Neural cell (in vitro differentiated cells): ENCODE measurements around the gene PDE2A. TPM values are rescaled to one million over a fixed set of nuclear protein-coding genes. Genes with fewer than 3 reads are reported as not detected.

ENCODE experiments used
- H2AFZ ChIP-seq: fragments of 200-600, 300-800 bp; sonication (generic), shearing (Covaris generic); 2 replicates; pipeline ENCODE4 v1.6.0; 2014; ENCODE audit warnings: low read depth, mild to moderate bottlenecking, antibody characterized with exemption, low read length, moderate library complexity
- H3F3A ChIP-seq: fragments of 200-600 bp; shearing (Covaris generic); 2 replicates; pipeline ENCODE4 v1.6.1; 2016; ENCODE audit warnings: mild to moderate bottlenecking, moderate library complexity, mixed read lengths, antibody characterized with exemption, low read length; ENCODE audit not compliant: insufficient read depth, poor library complexity, severe bottlenecking
- H3K27ac ChIP-seq: fragments of 200-600, 300-800 bp; sonication (generic), shearing (Covaris generic); 2 replicates; pipeline ENCODE4 v1.5.1; 2014; ENCODE audit warnings: mild to moderate bottlenecking, low read length, moderate library complexity
- H3K27me3 ChIP-seq: fragments of 300-800, 200-600 bp; sonication (generic), shearing (Covaris generic); 2 replicates; pipeline ENCODE4 v1.6.0; 2014; ENCODE audit warnings: mild to moderate bottlenecking, low read depth, low read length, moderate library complexity; ENCODE audit not compliant: insufficient read depth
- H3K36me3 ChIP-seq: fragments of 300-800, 200-600 bp; sonication (generic), shearing (Covaris generic); 2 replicates; pipeline ENCODE4 v1.5.1; 2014; ENCODE audit warnings: mild to moderate bottlenecking, antibody characterized with exemption, low read length, moderate library complexity; ENCODE audit not compliant: insufficient read depth
- H3K4me2 ChIP-seq: fragments of 300-800, 200-600 bp; sonication (generic), shearing (Covaris generic); 2 replicates; pipeline ENCODE4 v1.6.0; 2014; ENCODE audit warnings: mild to moderate bottlenecking, low read length
- H3K4me3 ChIP-seq: fragments of 300-800, 200-600 bp; sonication (generic), shearing (Covaris generic); 2 replicates; pipeline ENCODE4 v1.5.1; 2014; ENCODE audit warnings: mild to moderate bottlenecking, low read length, moderate library complexity
- H3K79me2 ChIP-seq: fragments of 200-600 bp; shearing (Covaris generic); replicated peaks from 2 replicates; pipeline ENCODE4 v1.6.0; 2014; ENCODE audit warnings: mild to moderate bottlenecking, low read length, moderate library complexity; ENCODE audit not compliant: insufficient read depth
- H3K9ac ChIP-seq: fragments of 300-800, 200-600 bp; sonication (generic), shearing (Covaris generic); 2 replicates; pipeline ENCODE4 v1.6.1; 2016; ENCODE audit warnings: mild to moderate bottlenecking, low read length, mixed read lengths
- H3K9me2 ChIP-seq: fragments of 200-600 bp; shearing (Covaris generic); 2 replicates; pipeline ENCODE4 v1.6.1; 2016; ENCODE audit warnings: mild to moderate bottlenecking, low read length, mixed read lengths; ENCODE audit not compliant: insufficient read depth
- H3K9me3 ChIP-seq: fragments of 200-600, 300-800 bp; sonication (generic), shearing (Covaris generic); 2 replicates; pipeline ENCODE4 v1.6.1; 2016; ENCODE audit warnings: mild to moderate bottlenecking, mixed run types, low read length, moderate library complexity, mixed read lengths
- H4K20me1 ChIP-seq: fragments of 200-600 bp; shearing (Covaris generic); 2 replicates; pipeline ENCODE4 v1.6.1; 2016; ENCODE audit warnings: mild to moderate bottlenecking, mixed run types; ENCODE audit not compliant: insufficient read depth
- EP300 ChIP-seq: fragments of 450-650 bp; conservative IDR thresholded peaks from 2 replicates; pipeline ENCODE4 v1.6.1; 2014; ENCODE audit warnings: antibody characterized with exemption, mild to moderate bottlenecking, moderate library complexity; ENCODE audit not compliant: poor library complexity, severe bottlenecking
- EZH2 ChIP-seq: fragments of 200-600, 300-800 bp; shearing (Covaris generic), sonication (generic); IDR thresholded peaks from 2 replicates; pipeline ENCODE4 v1.6.1; 2014; ENCODE audit warnings: antibody characterized with exemption, low read length, borderline replicate concordance, mild to moderate bottlenecking; ENCODE audit not compliant: insufficient read depth, poor library complexity, severe bottlenecking
- MXI1 ChIP-seq: fragments of 450-650 bp; conservative IDR thresholded peaks from 2 replicates; pipeline ENCODE4 v1.6.1; 2014; ENCODE audit warnings: antibody characterized with exemption, mild to moderate bottlenecking; ENCODE audit not compliant: poor library complexity, severe bottlenecking
- POLR2AphosphoS5 ChIP-seq: IDR thresholded peaks from 2 replicates; pipeline ENCODE4 v1.6.1; 2012
- RAD21 ChIP-seq: fragments of 450-650 bp; conservative IDR thresholded peaks from 2 replicates; pipeline ENCODE4 v1.6.1; 2014; ENCODE audit warnings: antibody characterized with exemption, mild to moderate bottlenecking, moderate library complexity
- SMC3 ChIP-seq: fragments of 450-650 bp; conservative IDR thresholded peaks from 2 replicates; pipeline ENCODE4 v1.6.1; 2014; ENCODE audit warnings: antibody characterized with exemption, mild to moderate bottlenecking, moderate library complexity; ENCODE audit not compliant: poor library complexity
- TAF1 ChIP-seq: IDR thresholded peaks from 2 replicates; pipeline ENCODE4 v1.6.1; 2012; ENCODE audit warnings: low read depth
- polyA plus RNA-seq: library from polyadenylated mRNA; depleted of rRNA; stranded (reverse); fragments of >200 nt; gene quantifications from 2 replicates; pipeline ENCODE4 v1.2.3, GENCODE V29; 2014
- TF ChIP-seq, protein P1 (sequence below): fragments of 450-650 bp; IDR thresholded peaks from 2 replicates; pipeline ENCODE4 v1.5.1; 2014; ENCODE audit warnings: antibody characterized with exemption, mild to moderate bottlenecking, moderate library complexity; ENCODE audit not compliant: poor library complexity, severe bottlenecking
- TF ChIP-seq, protein P2 (sequence below): IDR thresholded peaks from 2 replicates; pipeline ENCODE4 v1.6.1; 2012; ENCODE audit warnings: borderline replicate concordance

PDE2A gene
- polyA plus RNA-seq, 1 donor from 2014 or later: 11.6 TPM

DNA sequence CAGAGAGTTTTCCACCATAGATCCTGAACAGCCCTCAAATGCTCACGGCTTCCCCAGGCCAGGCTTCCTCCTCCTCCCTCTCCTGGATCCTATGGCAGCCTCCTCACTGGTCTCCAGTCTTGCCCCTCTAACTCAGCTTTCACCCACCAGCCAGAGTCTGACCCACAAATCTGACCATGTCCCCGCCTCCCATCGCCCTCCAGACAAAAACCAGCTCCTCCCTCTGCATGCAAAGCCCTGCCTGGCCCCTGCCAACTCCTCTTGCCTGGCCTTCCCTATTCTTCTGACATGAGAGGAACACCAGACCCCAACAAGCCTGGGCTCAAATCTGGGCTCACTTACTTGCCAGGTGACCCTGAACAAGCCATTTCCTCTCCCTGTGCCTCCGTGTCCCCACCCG, 32.4 kb upstream of the PDE2A start:
- H3K9me3 ChIP-seq: no peaks in the 10 kb centered on the region
- no peak overlapping the region for H2AFZ ChIP-seq
- H3K79me2 ChIP-seq: no peaks in the 10 kb centered on the region
- H3K4me2 ChIP-seq: no peak overlapping the region
- H3K27ac ChIP-seq: no peak overlapping the region
- H3K4me3 ChIP-seq: no peak overlapping the region
- no peaks in the 10 kb centered on the region for H3K9me2 ChIP-seq
- H3K36me3 ChIP-seq: no peaks in the 10 kb centered on the region
- TF ChIP-seq, protein P1, sequence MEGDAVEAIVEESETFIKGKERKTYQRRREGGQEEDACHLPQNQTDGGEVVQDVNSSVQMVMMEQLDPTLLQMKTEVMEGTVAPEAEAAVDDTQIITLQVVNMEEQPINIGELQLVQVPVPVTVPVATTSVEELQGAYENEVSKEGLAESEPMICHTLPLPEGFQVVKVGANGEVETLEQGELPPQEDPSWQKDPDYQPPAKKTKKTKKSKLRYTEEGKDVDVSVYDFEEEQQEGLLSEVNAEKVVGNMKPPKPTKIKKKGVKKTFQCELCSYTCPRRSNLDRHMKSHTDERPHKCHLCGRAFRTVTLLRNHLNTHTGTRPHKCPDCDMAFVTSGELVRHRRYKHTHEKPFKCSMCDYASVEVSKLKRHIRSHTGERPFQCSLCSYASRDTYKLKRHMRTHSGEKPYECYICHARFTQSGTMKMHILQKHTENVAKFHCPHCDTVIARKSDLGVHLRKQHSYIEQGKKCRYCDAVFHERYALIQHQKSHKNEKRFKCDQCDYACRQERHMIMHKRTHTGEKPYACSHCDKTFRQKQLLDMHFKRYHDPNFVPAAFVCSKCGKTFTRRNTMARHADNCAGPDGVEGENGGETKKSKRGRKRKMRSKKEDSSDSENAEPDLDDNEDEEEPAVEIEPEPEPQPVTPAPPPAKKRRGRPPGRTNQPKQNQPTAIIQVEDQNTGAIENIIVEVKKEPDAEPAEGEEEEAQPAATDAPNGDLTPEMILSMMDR: no peak
- TF ChIP-seq, protein P2, sequence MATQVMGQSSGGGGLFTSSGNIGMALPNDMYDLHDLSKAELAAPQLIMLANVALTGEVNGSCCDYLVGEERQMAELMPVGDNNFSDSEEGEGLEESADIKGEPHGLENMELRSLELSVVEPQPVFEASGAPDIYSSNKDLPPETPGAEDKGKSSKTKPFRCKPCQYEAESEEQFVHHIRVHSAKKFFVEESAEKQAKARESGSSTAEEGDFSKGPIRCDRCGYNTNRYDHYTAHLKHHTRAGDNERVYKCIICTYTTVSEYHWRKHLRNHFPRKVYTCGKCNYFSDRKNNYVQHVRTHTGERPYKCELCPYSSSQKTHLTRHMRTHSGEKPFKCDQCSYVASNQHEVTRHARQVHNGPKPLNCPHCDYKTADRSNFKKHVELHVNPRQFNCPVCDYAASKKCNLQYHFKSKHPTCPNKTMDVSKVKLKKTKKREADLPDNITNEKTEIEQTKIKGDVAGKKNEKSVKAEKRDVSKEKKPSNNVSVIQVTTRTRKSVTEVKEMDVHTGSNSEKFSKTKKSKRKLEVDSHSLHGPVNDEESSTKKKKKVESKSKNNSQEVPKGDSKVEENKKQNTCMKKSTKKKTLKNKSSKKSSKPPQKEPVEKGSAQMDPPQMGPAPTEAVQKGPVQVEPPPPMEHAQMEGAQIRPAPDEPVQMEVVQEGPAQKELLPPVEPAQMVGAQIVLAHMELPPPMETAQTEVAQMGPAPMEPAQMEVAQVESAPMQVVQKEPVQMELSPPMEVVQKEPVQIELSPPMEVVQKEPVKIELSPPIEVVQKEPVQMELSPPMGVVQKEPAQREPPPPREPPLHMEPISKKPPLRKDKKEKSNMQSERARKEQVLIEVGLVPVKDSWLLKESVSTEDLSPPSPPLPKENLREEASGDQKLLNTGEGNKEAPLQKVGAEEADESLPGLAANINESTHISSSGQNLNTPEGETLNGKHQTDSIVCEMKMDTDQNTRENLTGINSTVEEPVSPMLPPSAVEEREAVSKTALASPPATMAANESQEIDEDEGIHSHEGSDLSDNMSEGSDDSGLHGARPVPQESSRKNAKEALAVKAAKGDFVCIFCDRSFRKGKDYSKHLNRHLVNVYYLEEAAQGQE: no peak
- no peak for TF ChIP-seq TAF1
- no peak for TF ChIP-seq MXI1
- no peak for TF ChIP-seq POLR2AphosphoS5
- no peak for TF ChIP-seq SMC3
- no peak for TF ChIP-seq EP300
- TF ChIP-seq RAD21: no peak
- TF ChIP-seq EZH2: no peak
- H3K9ac ChIP-seq: no peak overlapping the region
- no peaks in the 10 kb centered on the region for H4K20me1 ChIP-seq
- H3F3A ChIP-seq: no peaks in the 10 kb centered on the region
- H3K27me3 ChIP-seq: no peaks in the 10 kb centered on the region

- TF ChIP-seq SMC3: no peak
- TF ChIP-seq RAD21: no peak
- TF ChIP-seq EZH2: no peak
- TF ChIP-seq MXI1: no peak
- no peak for TF ChIP-seq POLR2AphosphoS5
- TF ChIP-seq, protein P1: no peak
- no peak for TF ChIP-seq TAF1
- TF ChIP-seq EP300: no peak
- TF ChIP-seq, protein P2: no peak
- H3K4me3 ChIP-seq: no peak overlapping the region
- no peak overlapping the region for H3K27ac ChIP-seq
- H3F3A ChIP-seq: no peaks in the 10 kb centered on the region
- H4K20me1 ChIP-seq: no peaks in the 10 kb centered on the region
- H3K36me3 ChIP-seq: no peaks in the 10 kb centered on the region
- no peaks in the 10 kb centered on the region for H3K9me2 ChIP-seq
- H3K9ac ChIP-seq: no peak overlapping the region
- H2AFZ ChIP-seq: no peak overlapping the region
- no peaks in the 10 kb centered on the region for H3K9me3 ChIP-seq
- no peaks in the 10 kb centered on the region for H3K27me3 ChIP-seq
- no peaks in the 10 kb centered on the region for H3K79me2 ChIP-seq
- no peak overlapping the region for H3K4me2 ChIP-seq
Observed at GRCh38 chr11:72705442-72706365, 31.5 kb upstream of the PDE2A start.
